HG02938 (cell line): ENCODE data around the gene KCTD13.
"Not testable (repeated sequence)": the region's sequence is repeated elsewhere in the genome, so short reads cannot be mapped to it uniquely, and the experiment has no call there.

Experiments
- ATAC-seq: cut with Tn5 transposase; IDR thresholded peaks from one replicate; pipeline ENCODE4 v1.9.1; 2021; ENCODE audit warnings: mild to moderate bottlenecking, moderate library complexity; ENCODE audit not compliant: unreplicated experiment

The KCTD13 gene

GRCh38 chr16:29908719-29909220, 17.3 kb downstream of the KCTD13 start:
- ATAC-seq: no peak

GRCh38 chr16:29907973-29908372, 18.1 kb downstream of the KCTD13 start:
- no peak for ATAC-seq

GRCh38 chr16:29906520-29907244, 19.3 kb downstream of the KCTD13 start:
- no peak for ATAC-seq

GRCh38 chr16:29905668-29906067, 20.4 kb downstream of the KCTD13 start:
- ATAC-seq: no peak

- no peak for ATAC-seq
Measured at GRCh38 chr16:29904947-29905346, 21.1 kb downstream of the KCTD13 start.

GRCh38 chr16:29903590-29903989, 22.4 kb downstream of the KCTD13 start:
- ATAC-seq: no peak

- ATAC-seq: no peak
Measured at GRCh38 chr16:29901607-29901945, 24.4 kb downstream of the KCTD13 start.

- ATAC-seq: no peak
Measured at GRCh38 chr16:29900888-29901606, 25.0 kb downstream of the KCTD13 start.

- ATAC-seq: no peak
Measured at GRCh38 chr16:29900102-29900887, 25.7 kb downstream of the KCTD13 start, which contains the start of gene ASPHD1. ASPHD1 (plus strand) TSS chr16:29900488; CDS start chr16:29900972, 484 bp downstream.

- ATAC-seq: no peak
Measured at GRCh38 chr16:29899516-29900101, 26.4 kb downstream of the KCTD13 start, which contains the start of gene SEZ6L2. SEZ6L2 (minus strand) TSS chr16:29899550; CDS start chr16:29899019, 531 bp downstream.

GRCh38 chr16:29898804-29899515, 27.1 kb downstream of the KCTD13 start:
- ATAC-seq: no peak

- no peak for ATAC-seq
Measured at GRCh38 chr16:29898135-29898803, 27.8 kb downstream of the KCTD13 start.

- no peak for ATAC-seq
Measured at GRCh38 chr16:29897333-29897732, 28.7 kb downstream of the KCTD13 start.

GRCh38 chr16:29896841-29897240, 29.2 kb downstream of the KCTD13 start:
- no peak for ATAC-seq

- no peak for ATAC-seq
Measured at GRCh38 chr16:29894352-29894751, 31.7 kb downstream of the KCTD13 start.

GRCh38 chr16:29893553-29893952, 32.5 kb downstream of the KCTD13 start:
- ATAC-seq: no peak

- no peak for ATAC-seq
Measured at GRCh38 chr16:29892458-29892813, 33.6 kb downstream of the KCTD13 start.

- no peak for ATAC-seq
Measured at GRCh38 chr16:29891525-29892457, 34.2 kb downstream of the KCTD13 start.

- ATAC-seq: not testable (repeated sequence)
Measured at GRCh38 chr16:29889372-29889771, 36.7 kb downstream of the KCTD13 start.
